ENCODE measurements around the gene MAPK1. TPM values are rescaled to one million over a fixed set of nuclear protein-coding genes. Genes with fewer than 3 reads are reported as not detected.

MAPK1 gene
- total and polyA plus RNA-seq, 9 of the 15 experiments (the other 6 are each of a cell fraction or from before 2014, with no cell fraction given), result 46.3 to 575 (median 283) TPM

GRCh38 chr22:21778705-21779363 lies 88.6 kb downstream of the MAPK1 start (continued):
- TF ChIP-seq, protein P1, sequence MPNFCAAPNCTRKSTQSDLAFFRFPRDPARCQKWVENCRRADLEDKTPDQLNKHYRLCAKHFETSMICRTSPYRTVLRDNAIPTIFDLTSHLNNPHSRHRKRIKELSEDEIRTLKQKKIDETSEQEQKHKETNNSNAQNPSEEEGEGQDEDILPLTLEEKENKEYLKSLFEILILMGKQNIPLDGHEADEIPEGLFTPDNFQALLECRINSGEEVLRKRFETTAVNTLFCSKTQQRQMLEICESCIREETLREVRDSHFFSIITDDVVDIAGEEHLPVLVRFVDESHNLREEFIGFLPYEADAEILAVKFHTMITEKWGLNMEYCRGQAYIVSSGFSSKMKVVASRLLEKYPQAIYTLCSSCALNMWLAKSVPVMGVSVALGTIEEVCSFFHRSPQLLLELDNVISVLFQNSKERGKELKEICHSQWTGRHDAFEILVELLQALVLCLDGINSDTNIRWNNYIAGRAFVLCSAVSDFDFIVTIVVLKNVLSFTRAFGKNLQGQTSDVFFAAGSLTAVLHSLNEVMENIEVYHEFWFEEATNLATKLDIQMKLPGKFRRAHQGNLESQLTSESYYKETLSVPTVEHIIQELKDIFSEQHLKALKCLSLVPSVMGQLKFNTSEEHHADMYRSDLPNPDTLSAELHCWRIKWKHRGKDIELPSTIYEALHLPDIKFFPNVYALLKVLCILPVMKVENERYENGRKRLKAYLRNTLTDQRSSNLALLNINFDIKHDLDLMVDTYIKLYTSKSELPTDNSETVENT (CRISPR knock-in tag; IDR thresholded peaks at IDR 0.05), result no peak
- TF ChIP-seq ESRRB (CRISPR knock-in tag; IDR thresholded peaks at IDR 0.05; ENCODE audit: borderline replicate concordance) (no peak), MTA2 (IDR thresholded peaks at IDR 0.05; ENCODE audit: low read depth) (no peak), THRA (IDR thresholded peaks at IDR 0.05) (no peak), FOS (IDR thresholded peaks at IDR 0.05; ENCODE audit: extremely low read depth, insufficient read length) (peak; percentile 67), SRF (CRISPR knock-in tag; IDR thresholded peaks at IDR 0.05) (no peak), CBX3 (IDR thresholded peaks at IDR 0.05; ENCODE audit: borderline replicate concordance in 1 of 2, low read length in 2 of 2) (peak in 1 of 2 experiments; percentile 86; a peak in 1 of 3 replicates), E2F1 (CRISPR knock-in tag; IDR thresholded peaks at IDR 0.05) (peak; percentile 66; the same call in 1 of the 2 replicates), KLF10 (CRISPR knock-in tag; IDR thresholded peaks at IDR 0.05) (peak; percentile 51; the same call in 1 of the 2 replicates), MLX (CRISPR knock-in tag; conservative IDR thresholded peaks at IDR 0.05) (peak in 1 of 2 experiments; percentile 84; a peak in 2 of 4 replicates), FOXO4 (CRISPR knock-in tag; IDR thresholded peaks at IDR 0.05) (no peak), EZH2 (IDR thresholded peaks at IDR 0.05; ENCODE audit: borderline replicate concordance, low read depth, low read length) (no peak), E2F4 (CRISPR knock-in tag; IDR thresholded peaks at IDR 0.05; ENCODE audit: low read depth) (no peak), TEAD4 (IDR thresholded peaks at IDR 0.05; ENCODE audit: low read length) (peak; percentile 90), TEAD4 (CRISPR knock-in tag; IDR thresholded peaks at IDR 0.05; ENCODE audit: borderline replicate concordance) (no peak), POLR2G (IDR thresholded peaks at IDR 0.05; ENCODE audit: low read depth, low read length) (peak; percentile 32; the same call in 1 of the 2 replicates), JUN (IDR thresholded peaks at IDR 0.05; ENCODE audit: borderline replicate concordance, low read depth, low read length) (peak; percentile 94), JUN (CRISPR knock-in tag; IDR thresholded peaks at IDR 0.05; ENCODE audit: borderline replicate concordance) (no peak), EP300 (IDR thresholded peaks at IDR 0.05; ENCODE audit: low read length) (peak; percentile 30; the same call in 1 of the 2 replicates)
